ENCODE measurements around the gene MYBPC1.

- no peak for TF ChIP-seq CTCF (IDR thresholded peaks at IDR 0.05)
- no peak for TF ChIP-seq ZFX (IDR thresholded peaks at IDR 0.05; ENCODE audit: borderline replicate concordance)
Measured at GRCh38 chr12:101551362-101552114, 43.2 kb upstream of the MYBPC1 start.
